Uterus (tissue), 2 donors: Measurements from ENCODE around the gene DRD3.

Experiments used
- POLR2A ChIP-seq, 2 donors: fragments of 450-650 bp; IDR thresholded peaks; one replicate each; pipeline ENCODE4 v1.6.1; 2016; ENCODE audit warnings: antibody characterized with exemption in 2 of 2, mild to moderate bottlenecking in 1 of 2, moderate library complexity in 1 of 2
- TF ChIP-seq, protein P1 (sequence below), 4 experiments: fragments of 200-600 bp in 2 of 4; fragments of 450-650 bp in 2 of 4; sonication (generic) in 2 of 4; IDR thresholded peaks; one replicate each; pipeline ENCODE4 v1.5.1; 2016 to 2019; ENCODE audit warnings: antibody characterized with exemption in 4 of 4, mild to moderate bottlenecking in 2 of 4, moderate library complexity in 1 of 4

DNA sequence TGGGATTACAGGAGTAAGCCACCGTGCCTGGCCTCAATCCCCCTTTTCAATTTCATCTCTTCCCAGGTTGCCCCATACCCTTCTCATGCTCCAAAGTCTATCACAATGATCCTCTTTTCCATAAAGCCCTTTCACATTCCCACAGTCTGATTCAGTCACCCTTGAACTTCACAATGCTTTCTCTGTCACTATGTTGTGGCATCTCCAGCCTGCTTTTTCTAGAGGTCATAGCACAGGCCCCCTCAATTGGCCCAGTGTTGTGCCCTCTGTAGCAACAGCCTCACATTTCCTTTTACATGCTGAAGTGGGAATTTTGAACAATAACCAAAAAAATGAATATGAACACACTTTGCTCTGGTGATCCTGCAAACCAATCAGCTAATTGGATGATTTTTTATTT is 21.5 kb downstream of the DRD3 start:
- TF ChIP-seq, protein P1, sequence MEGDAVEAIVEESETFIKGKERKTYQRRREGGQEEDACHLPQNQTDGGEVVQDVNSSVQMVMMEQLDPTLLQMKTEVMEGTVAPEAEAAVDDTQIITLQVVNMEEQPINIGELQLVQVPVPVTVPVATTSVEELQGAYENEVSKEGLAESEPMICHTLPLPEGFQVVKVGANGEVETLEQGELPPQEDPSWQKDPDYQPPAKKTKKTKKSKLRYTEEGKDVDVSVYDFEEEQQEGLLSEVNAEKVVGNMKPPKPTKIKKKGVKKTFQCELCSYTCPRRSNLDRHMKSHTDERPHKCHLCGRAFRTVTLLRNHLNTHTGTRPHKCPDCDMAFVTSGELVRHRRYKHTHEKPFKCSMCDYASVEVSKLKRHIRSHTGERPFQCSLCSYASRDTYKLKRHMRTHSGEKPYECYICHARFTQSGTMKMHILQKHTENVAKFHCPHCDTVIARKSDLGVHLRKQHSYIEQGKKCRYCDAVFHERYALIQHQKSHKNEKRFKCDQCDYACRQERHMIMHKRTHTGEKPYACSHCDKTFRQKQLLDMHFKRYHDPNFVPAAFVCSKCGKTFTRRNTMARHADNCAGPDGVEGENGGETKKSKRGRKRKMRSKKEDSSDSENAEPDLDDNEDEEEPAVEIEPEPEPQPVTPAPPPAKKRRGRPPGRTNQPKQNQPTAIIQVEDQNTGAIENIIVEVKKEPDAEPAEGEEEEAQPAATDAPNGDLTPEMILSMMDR (IDR thresholded peaks at IDR 0.05): no peak
- TF ChIP-seq POLR2A (IDR thresholded peaks at IDR 0.05): no peak
